ENCODE measurements around the gene MKRN2. TPM values are rescaled to one million over a fixed set of nuclear protein-coding genes. Genes with fewer than 3 reads are reported as not detected.

MKRN2 gene
- polyA plus RNA-seq, 3 donors: 18.2 to 30.9 (median 29.6) TPM

DNA sequence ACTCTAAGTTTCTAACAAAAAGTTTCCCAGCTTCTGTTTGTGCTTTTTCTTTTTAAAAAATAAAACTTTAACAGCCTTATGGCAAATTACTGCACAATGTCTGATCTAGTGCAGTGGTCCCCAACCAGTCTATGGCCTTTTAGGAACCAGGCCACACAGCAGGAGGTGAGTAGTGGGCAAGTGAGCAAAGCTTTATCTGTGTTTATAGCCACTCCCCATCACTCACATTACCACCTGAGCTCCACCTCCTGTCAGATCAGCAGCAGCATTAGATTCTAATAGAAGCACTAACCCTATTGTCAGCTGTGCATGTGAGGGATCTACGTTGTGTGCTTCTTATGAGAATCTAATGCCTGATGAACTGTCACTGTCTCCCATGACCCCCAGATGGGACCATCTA lies 5.6 kb downstream of the MKRN2 start:
- H3K27me3 ChIP-seq (ENCODE audit: control insufficient read depth in 2 of 2, insufficient read depth in 2 of 2, low read length in 2 of 2): no peaks in the 10 kb centered on the region
- intact Hi-C loops (cut with micrococcal nuclease): no loop called here
- peaks cover 0 to 5% of the 10 kb centered on the region in 2 donors for H3K9me3 ChIP-seq (replicated peaks in 1 of 2; ENCODE audit: control insufficient read depth in 1 of 2, insufficient read depth in 1 of 2, low read length in 2 of 2)
- Mint-ChIP-seq H3K27me3 (ENCODE audit: low read depth in 3 of 3) (peaks cover 0 to 2% (median 0%) of the 10 kb centered on the region in 3 donors), H3K9me3 (peaks cover 0 to 18% (median 6%) of the 10 kb centered on the region in 7 donors), H3K27ac (peak overlapping the region in 4 of 7 donors; percentile 46 to 75 (median 54)), H3K4me1 (peaks cover 45% of the 10 kb centered on the region), H3K36me3 (peaks cover 10 to 22% of the 10 kb centered on the region in 2 donors), H3K4me3 (no peak overlapping the region)
- peaks cover 70% of the 10 kb centered on the region for H4K20me1 ChIP-seq (ENCODE audit: insufficient read depth, low read length)
- no peak overlapping the region for H3K4me2 ChIP-seq (replicated peaks; ENCODE audit: extremely low read depth, low read length, poor library complexity, severe bottlenecking)
- WGBS (ENCODE audit: insufficient coverage): no CpG with 5 or more reads among the region's 1 CpG
- peaks cover 20 to 26% of the 10 kb centered on the region in 2 donors for H3K4me1 ChIP-seq (ENCODE audit: control insufficient read depth in 1 of 2, insufficient read depth in 2 of 2, low read length in 2 of 2)
- no peak overlapping the region for H3K4me3 ChIP-seq (replicated peaks in 1 of 3; ENCODE audit: low read depth in 2 of 3, low read length in 3 of 3)
- H3K79me2 ChIP-seq (ENCODE audit: insufficient read depth, low read length): peaks cover 99% of the 10 kb centered on the region
- peaks cover 0 to 5% of the 10 kb centered on the region in 2 donors for H3K36me3 ChIP-seq (replicated peaks in 1 of 2; ENCODE audit: control insufficient read depth in 1 of 2, insufficient read depth in 2 of 2, low read length in 2 of 2)
- TF ChIP-seq, protein P1, sequence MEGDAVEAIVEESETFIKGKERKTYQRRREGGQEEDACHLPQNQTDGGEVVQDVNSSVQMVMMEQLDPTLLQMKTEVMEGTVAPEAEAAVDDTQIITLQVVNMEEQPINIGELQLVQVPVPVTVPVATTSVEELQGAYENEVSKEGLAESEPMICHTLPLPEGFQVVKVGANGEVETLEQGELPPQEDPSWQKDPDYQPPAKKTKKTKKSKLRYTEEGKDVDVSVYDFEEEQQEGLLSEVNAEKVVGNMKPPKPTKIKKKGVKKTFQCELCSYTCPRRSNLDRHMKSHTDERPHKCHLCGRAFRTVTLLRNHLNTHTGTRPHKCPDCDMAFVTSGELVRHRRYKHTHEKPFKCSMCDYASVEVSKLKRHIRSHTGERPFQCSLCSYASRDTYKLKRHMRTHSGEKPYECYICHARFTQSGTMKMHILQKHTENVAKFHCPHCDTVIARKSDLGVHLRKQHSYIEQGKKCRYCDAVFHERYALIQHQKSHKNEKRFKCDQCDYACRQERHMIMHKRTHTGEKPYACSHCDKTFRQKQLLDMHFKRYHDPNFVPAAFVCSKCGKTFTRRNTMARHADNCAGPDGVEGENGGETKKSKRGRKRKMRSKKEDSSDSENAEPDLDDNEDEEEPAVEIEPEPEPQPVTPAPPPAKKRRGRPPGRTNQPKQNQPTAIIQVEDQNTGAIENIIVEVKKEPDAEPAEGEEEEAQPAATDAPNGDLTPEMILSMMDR (IDR thresholded peaks at IDR 0.05): no peak
- H3K9ac ChIP-seq (ENCODE audit: insufficient read depth, low read length, poor library complexity, severe bottlenecking): no peak overlapping the region
- no peak overlapping the region for H2AFZ ChIP-seq (ENCODE audit: insufficient read depth, low read depth, low read length, poor library complexity, severe bottlenecking)
- no peak for DNase-seq
- peak overlapping the region in 1 of 2 donors; percentile 30 for H3K27ac ChIP-seq (ENCODE audit: low read depth in 1 of 2, low read length in 2 of 2)

DNA sequence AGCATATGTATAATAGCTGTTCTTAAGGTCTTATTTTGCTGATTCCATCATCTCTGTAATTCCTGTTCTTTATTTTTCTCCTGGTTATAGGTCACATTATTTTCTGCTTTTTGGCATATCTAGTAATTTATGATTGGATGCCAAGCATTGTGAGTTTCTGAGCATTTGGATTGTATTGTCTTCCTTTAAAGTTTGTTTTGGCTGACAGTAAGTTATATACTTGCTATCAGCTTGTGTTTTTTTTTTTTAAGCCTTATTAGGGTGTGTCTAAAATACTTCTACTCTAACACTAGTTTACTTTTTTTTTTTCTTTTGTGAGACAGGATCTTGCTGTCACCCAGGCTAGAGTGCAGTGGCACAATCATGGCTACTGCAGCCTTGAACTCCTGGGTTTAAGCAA lies 10.1 kb downstream of the MKRN2 start:
- Histone ChIP-seq H3K4me2 (replicated peaks; ENCODE audit: extremely low read depth, low read length, poor library complexity, severe bottlenecking) (no peak overlapping the region), H3K36me3 (replicated peaks in 1 of 2; ENCODE audit: control insufficient read depth in 1 of 2, insufficient read depth in 2 of 2, low read length in 2 of 2) (peaks cover 24 to 49% of the 10 kb centered on the region in 2 donors), H3K27me3 (ENCODE audit: control insufficient read depth in 2 of 2, insufficient read depth in 2 of 2, low read length in 2 of 2) (no peaks in the 10 kb centered on the region), H3K27ac (ENCODE audit: low read depth in 1 of 2, low read length in 2 of 2) (no peak overlapping the region), H3K9ac (ENCODE audit: insufficient read depth, low read length, poor library complexity, severe bottlenecking) (no peak overlapping the region), H4K20me1 (ENCODE audit: insufficient read depth, low read length) (peaks cover 52% of the 10 kb centered on the region), H3K4me3 (replicated peaks in 1 of 3; ENCODE audit: low read depth in 2 of 3, low read length in 3 of 3) (no peak overlapping the region), H2AFZ (ENCODE audit: insufficient read depth, low read depth, low read length, poor library complexity, severe bottlenecking) (no peak overlapping the region), H3K4me1 (ENCODE audit: control insufficient read depth in 1 of 2, insufficient read depth in 2 of 2, low read length in 2 of 2) (no peaks in the 10 kb centered on the region), H3K9me3 (replicated peaks in 1 of 2; ENCODE audit: control insufficient read depth in 1 of 2, insufficient read depth in 1 of 2, low read length in 2 of 2) (peaks cover 0 to 5% of the 10 kb centered on the region in 2 donors), H3K79me2 (ENCODE audit: insufficient read depth, low read length) (peaks cover 65% of the 10 kb centered on the region)
- H3K27me3 Mint-ChIP-seq (ENCODE audit: low read depth in 3 of 3): peaks cover 0 to 2% (median 0%) of the 10 kb centered on the region in 3 donors
- H3K36me3 Mint-ChIP-seq: peaks cover 41 to 60% of the 10 kb centered on the region in 2 donors
- no peak for DNase-seq
- intact Hi-C loops (cut with micrococcal nuclease): no loop called here
- TF ChIP-seq, protein P1 (IDR thresholded peaks at IDR 0.05): no peak
- no peak overlapping the region for H3K4me3 Mint-ChIP-seq
- peak overlapping the region in 1 of 7 donors; percentile 7 for H3K27ac Mint-ChIP-seq
- H3K4me1 Mint-ChIP-seq: peaks cover 14% of the 10 kb centered on the region
- peaks cover 0 to 18% (median 6%) of the 10 kb centered on the region in 7 donors for H3K9me3 Mint-ChIP-seq
